ENCODE results near the gene FAM228B.

DNA sequence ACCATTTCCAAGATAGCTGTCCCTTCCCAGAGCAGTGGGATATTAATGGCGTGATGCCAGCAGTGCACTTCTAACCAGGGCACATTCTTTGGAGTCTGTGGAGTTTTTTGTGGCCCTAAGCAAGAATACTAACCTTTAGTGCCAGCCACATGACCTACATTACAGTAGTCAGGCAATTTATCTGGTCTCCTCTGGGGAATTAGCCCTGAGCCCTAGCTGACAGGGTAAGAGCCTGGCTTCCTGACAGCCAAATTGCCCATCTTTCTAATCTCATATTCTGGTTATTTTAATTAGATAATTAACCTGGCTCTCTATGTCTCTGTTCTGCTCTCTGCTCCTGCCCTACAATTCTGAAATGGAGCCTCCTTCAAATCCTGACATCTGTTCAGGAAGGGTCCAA lies 5.4 kb upstream of the FAM228B start:
- TF ChIP-seq, protein P1, sequence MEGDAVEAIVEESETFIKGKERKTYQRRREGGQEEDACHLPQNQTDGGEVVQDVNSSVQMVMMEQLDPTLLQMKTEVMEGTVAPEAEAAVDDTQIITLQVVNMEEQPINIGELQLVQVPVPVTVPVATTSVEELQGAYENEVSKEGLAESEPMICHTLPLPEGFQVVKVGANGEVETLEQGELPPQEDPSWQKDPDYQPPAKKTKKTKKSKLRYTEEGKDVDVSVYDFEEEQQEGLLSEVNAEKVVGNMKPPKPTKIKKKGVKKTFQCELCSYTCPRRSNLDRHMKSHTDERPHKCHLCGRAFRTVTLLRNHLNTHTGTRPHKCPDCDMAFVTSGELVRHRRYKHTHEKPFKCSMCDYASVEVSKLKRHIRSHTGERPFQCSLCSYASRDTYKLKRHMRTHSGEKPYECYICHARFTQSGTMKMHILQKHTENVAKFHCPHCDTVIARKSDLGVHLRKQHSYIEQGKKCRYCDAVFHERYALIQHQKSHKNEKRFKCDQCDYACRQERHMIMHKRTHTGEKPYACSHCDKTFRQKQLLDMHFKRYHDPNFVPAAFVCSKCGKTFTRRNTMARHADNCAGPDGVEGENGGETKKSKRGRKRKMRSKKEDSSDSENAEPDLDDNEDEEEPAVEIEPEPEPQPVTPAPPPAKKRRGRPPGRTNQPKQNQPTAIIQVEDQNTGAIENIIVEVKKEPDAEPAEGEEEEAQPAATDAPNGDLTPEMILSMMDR (IDR thresholded peaks at IDR 0.05) = no peak
- TF ChIP-seq EZH2phosphoT487 (IDR thresholded peaks at IDR 0.05) = no peak

Data from neural progenitor cell (in vitro differentiated cells).